A549 (cell line): ENCODE measurements around the gene ACP3.

Experiments used
- ATOH8 ChIP-seq: fragments of 250-450 bp; sonication (Bioruptor Pico); IDR thresholded peaks from 2 replicates; pipeline ENCODE4 v1.5.0; 2020; ENCODE audit warnings: low read depth, mild to moderate bottlenecking, moderate library complexity
- CEBPB ChIP-seq, 2 experiments: fragments of >200 bp in 1 of 2; sonication (Bioruptor Twin) in 1 of 2; formaldehyde crosslinking in 1 of 2; IDR thresholded peaks; 2 replicates each; pipeline ENCODE4 v1.6.1; 2012 to 2016
- CHD2 ChIP-seq: fragments of 150-350 bp; IDR thresholded peaks from 2 replicates; pipeline ENCODE4 v1.6.1; 2014; ENCODE audit warnings: low read length; ENCODE audit not compliant: partially characterized antibody
- CTCF ChIP-seq: fragments of >200 bp; sonication (Bioruptor Twin); formaldehyde crosslinking; IDR thresholded peaks from 3 replicates; pipeline ENCODE4 v1.5.1; 2016
- FOSL2 ChIP-seq, 2 experiments: fragments of 450-650 bp in 1 of 2; fragments of >200 bp in 1 of 2; sonication (Bioruptor Twin) in 1 of 2; formaldehyde crosslinking; IDR thresholded peaks; 2 replicates each; pipeline versions ENCODE4 v1.5.0 to v1.6.1; 2016 to 2020; ENCODE audit warnings: mild to moderate bottlenecking in 1 of 2, moderate library complexity in 1 of 2
- MAFK ChIP-seq: fragments of 450-650 bp; IDR thresholded peaks from 2 replicates; pipeline ENCODE4 v1.6.1; 2014; ENCODE audit not compliant: partially characterized antibody
- PBX3 ChIP-seq: IDR thresholded peaks from 2 replicates; pipeline ENCODE4 v1.6.1; 2012
- POLR2A ChIP-seq: IDR thresholded peaks from 2 replicates; pipeline ENCODE4 v1.6.1; 2012; ENCODE audit warnings: mild to moderate bottlenecking, low read length
- REST ChIP-seq: fragments of 200-600 bp; sonication (generic); IDR thresholded peaks from 2 replicates; pipeline ENCODE4 v1.6.1; 2016; ENCODE audit warnings: antibody characterized with exemption, mild to moderate bottlenecking, moderate library complexity
- ZFP36 ChIP-seq: fragments of 450-650 bp; IDR thresholded peaks from 2 replicates; pipeline ENCODE4 v1.6.1; 2014; ENCODE audit warnings: borderline replicate concordance; ENCODE audit not compliant: partially characterized antibody
- ZSCAN20 ChIP-seq: fragments of 250-450 bp; sonication (Bioruptor Pico); IDR thresholded peaks from 2 replicates; pipeline ENCODE4 v1.8.0; 2022; ENCODE audit warnings: mild to moderate bottlenecking, moderate library complexity

GRCh38 chr3:132325634-132326033, 8.4 kb downstream of the ACP3 start:
- TF ChIP-seq CTCF (no peak), POLR2A (no peak), CEBPB (IDR thresholded peaks at IDR 0.05) (no peak), ATOH8 (CRISPR knock-in tag) (no peak), MAFK (no peak), CHD2 (no peak), ZSCAN20 (no peak), PBX3 (no peak), ZFP36 (no peak), REST (no peak), FOSL2 (IDR thresholded peaks at IDR 0.05) (no peak), FOSL2 (CRISPR knock-in tag; IDR thresholded peaks at IDR 0.05) (no peak)
